MM.1S (cell line): ENCODE results near the gene IL17RE.

Experiments used
- DNase-seq: peaks from one replicate; pipeline ENCODE4 v3.0.0-alpha.2; 2015
- H2AFZ ChIP-seq: fragments of 300-600 bp; sonication (generic); 2 replicates; pipeline ENCODE4 v1.6.0; 2016; ENCODE audit warnings: antibody characterized with exemption, low read length
- H3F3A ChIP-seq: fragments of 300-600 bp; sonication (generic); 2 replicates; pipeline ENCODE4 v1.6.1; 2016; ENCODE audit warnings: mild to moderate bottlenecking, antibody characterized with exemption, low read length, moderate library complexity, mixed read lengths; ENCODE audit not compliant: insufficient read depth
- H3K27ac ChIP-seq: fragments of 300-600 bp; sonication (generic); 2 replicates; pipeline ENCODE4 v1.5.1; 2016; ENCODE audit warnings: mild to moderate bottlenecking, low read length
- H3K27me3 ChIP-seq: fragments of 300-600 bp; sonication (generic); replicated peaks from 2 replicates; pipeline ENCODE4 v1.6.0; 2016; ENCODE audit warnings: low read length; ENCODE audit not compliant: insufficient read depth
- H3K36me3 ChIP-seq: fragments of 300-600 bp; sonication (generic); replicated peaks from 2 replicates; pipeline ENCODE4 v1.6.1; 2016; ENCODE audit warnings: mild to moderate bottlenecking, low read length, mixed read lengths; ENCODE audit not compliant: insufficient read depth
- H3K4me1 ChIP-seq: fragments of 300-600 bp; sonication (generic); 2 replicates; pipeline ENCODE4 v1.6.1; 2016; ENCODE audit warnings: low read length, mixed read lengths
- H3K4me2 ChIP-seq: fragments of 300-600 bp; sonication (generic); 2 replicates; pipeline ENCODE4 v1.6.0; 2016; ENCODE audit warnings: low read depth, low read length
- H3K4me3 ChIP-seq: fragments of 300-600 bp; sonication (generic); 2 replicates; pipeline ENCODE4 v1.5.1; 2016; ENCODE audit warnings: low read length, mixed read lengths
- H3K79me2 ChIP-seq: fragments of 300-600 bp; sonication (generic); 2 replicates; pipeline ENCODE4 v1.6.1; 2016; ENCODE audit warnings: mixed run types, low read length, mixed read lengths
- H3K9ac ChIP-seq: fragments of 300-600 bp; sonication (generic); 2 replicates; pipeline ENCODE4 v1.6.1; 2016; ENCODE audit warnings: low read length, mixed read lengths
- H3K9me2 ChIP-seq: fragments of 300-600 bp; sonication (generic); replicated peaks from 2 replicates; pipeline ENCODE4 v1.6.1; 2016; ENCODE audit warnings: mild to moderate bottlenecking, low read length, mixed read lengths; ENCODE audit not compliant: insufficient read depth
- H3K9me3 ChIP-seq: fragments of 300-600 bp; sonication (generic); replicated peaks from 2 replicates; pipeline ENCODE4 v1.6.1; 2016; ENCODE audit warnings: mild to moderate bottlenecking, low read length, mixed read lengths; ENCODE audit not compliant: insufficient read depth
- H4K20me1 ChIP-seq: fragments of 300-600 bp; sonication (generic); 2 replicates; pipeline ENCODE4 v1.6.1; 2016; ENCODE audit warnings: mild to moderate bottlenecking, low read length, moderate library complexity, mixed read lengths; ENCODE audit not compliant: insufficient read depth
- EZH2 ChIP-seq: fragments of 300-600 bp; sonication (generic); optimal IDR thresholded peaks from 2 replicates; pipeline ENCODE3; 2017; ENCODE audit warnings: low read depth, mild to moderate bottlenecking, antibody characterized with exemption, low read length, mixed read lengths
- EZH2phosphoT487 ChIP-seq: fragments of 300-600 bp; sonication (generic); IDR thresholded peaks from 2 replicates; pipeline ENCODE4 v1.6.1; 2018; ENCODE audit warnings: antibody characterized with exemption, low read length
- TF ChIP-seq, protein P1 (sequence below): fragments of 300-600 bp; sonication (generic); IDR thresholded peaks from 2 replicates; pipeline ENCODE4 v1.5.1; 2016; ENCODE audit warnings: antibody characterized with exemption, low read length, mixed read lengths

IL17RE gene

DNA sequence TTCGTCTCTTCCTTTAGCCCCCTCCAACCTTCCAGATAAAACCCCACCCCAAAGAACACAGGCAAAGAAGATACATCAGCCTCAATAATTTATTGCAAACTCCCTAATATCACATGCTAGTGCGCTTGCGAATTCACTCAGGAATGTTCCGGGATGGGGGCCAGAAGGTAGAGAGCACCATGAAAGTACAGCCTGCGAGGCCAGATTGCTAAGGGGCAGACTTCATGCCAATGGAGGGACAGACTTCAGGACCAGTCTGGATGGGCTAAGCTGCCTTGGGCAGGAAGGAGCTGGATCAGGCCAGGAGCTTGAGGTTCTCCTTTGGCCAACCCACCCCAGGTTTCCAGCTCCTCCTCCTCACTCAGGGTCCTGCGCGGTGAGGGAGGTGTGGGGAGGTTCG lies 36.0 kb upstream of the IL17RE start:
- no peaks in the 10 kb centered on the region for H3K9me2 ChIP-seq
- no peaks in the 10 kb centered on the region for H3K36me3 ChIP-seq
- TF ChIP-seq EZH2phosphoT487 (no peak), EZH2 (no peak)
- TF ChIP-seq, protein P1, sequence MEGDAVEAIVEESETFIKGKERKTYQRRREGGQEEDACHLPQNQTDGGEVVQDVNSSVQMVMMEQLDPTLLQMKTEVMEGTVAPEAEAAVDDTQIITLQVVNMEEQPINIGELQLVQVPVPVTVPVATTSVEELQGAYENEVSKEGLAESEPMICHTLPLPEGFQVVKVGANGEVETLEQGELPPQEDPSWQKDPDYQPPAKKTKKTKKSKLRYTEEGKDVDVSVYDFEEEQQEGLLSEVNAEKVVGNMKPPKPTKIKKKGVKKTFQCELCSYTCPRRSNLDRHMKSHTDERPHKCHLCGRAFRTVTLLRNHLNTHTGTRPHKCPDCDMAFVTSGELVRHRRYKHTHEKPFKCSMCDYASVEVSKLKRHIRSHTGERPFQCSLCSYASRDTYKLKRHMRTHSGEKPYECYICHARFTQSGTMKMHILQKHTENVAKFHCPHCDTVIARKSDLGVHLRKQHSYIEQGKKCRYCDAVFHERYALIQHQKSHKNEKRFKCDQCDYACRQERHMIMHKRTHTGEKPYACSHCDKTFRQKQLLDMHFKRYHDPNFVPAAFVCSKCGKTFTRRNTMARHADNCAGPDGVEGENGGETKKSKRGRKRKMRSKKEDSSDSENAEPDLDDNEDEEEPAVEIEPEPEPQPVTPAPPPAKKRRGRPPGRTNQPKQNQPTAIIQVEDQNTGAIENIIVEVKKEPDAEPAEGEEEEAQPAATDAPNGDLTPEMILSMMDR, result no peak
- no peak overlapping the region for H3K9ac ChIP-seq
- H3F3A ChIP-seq, result no peaks in the 10 kb centered on the region
- DNase-seq, result no peak
- H3K9me3 ChIP-seq, result no peaks in the 10 kb centered on the region
- H4K20me1 ChIP-seq, result no peaks in the 10 kb centered on the region
- no peaks in the 10 kb centered on the region for H3K27me3 ChIP-seq
- H2AFZ ChIP-seq, result no peak overlapping the region
- no peak overlapping the region for H3K4me3 ChIP-seq
- H3K4me2 ChIP-seq, result no peak overlapping the region
- H3K4me1 ChIP-seq, result no peaks in the 10 kb centered on the region
- H3K27ac ChIP-seq, result no peak overlapping the region
- H3K79me2 ChIP-seq, result no peaks in the 10 kb centered on the region

DNA sequence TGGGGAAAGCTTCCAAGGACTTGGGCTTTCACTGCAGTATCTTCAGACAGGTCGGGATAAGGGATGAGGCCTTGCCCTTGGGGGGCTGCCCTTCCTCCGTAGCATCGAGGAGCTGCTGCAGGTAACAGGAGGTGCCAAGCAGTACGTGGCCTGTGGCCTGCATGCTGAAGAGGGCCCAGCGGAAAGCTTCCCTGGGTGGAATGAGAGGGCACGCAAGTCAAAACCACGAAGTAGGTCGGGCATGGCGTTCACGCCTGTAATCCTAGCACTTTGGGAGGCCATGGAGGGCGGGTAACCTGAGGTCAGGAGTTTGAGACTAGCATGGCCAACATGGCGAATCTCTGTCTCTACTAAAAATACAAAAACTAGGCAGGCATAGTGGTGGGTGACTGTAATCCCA lies 35.5 kb upstream of the IL17RE start:
- no peak overlapping the region for H3K4me2 ChIP-seq
- no peaks in the 10 kb centered on the region for H3K79me2 ChIP-seq
- no peak overlapping the region for H3K4me3 ChIP-seq
- no peak overlapping the region for H3K27ac ChIP-seq
- H3K9me2 ChIP-seq, result no peaks in the 10 kb centered on the region
- no peak for DNase-seq
- no peaks in the 10 kb centered on the region for H3F3A ChIP-seq
- no peaks in the 10 kb centered on the region for H3K36me3 ChIP-seq
- no peak overlapping the region for H3K9ac ChIP-seq
- H2AFZ ChIP-seq, result no peak overlapping the region
- H3K9me3 ChIP-seq, result no peaks in the 10 kb centered on the region
- no peaks in the 10 kb centered on the region for H4K20me1 ChIP-seq
- H3K4me1 ChIP-seq, result no peaks in the 10 kb centered on the region
- TF ChIP-seq, protein P1, result no peak
- TF ChIP-seq EZH2 (no peak), EZH2phosphoT487 (no peak)
- no peaks in the 10 kb centered on the region for H3K27me3 ChIP-seq

DNA sequence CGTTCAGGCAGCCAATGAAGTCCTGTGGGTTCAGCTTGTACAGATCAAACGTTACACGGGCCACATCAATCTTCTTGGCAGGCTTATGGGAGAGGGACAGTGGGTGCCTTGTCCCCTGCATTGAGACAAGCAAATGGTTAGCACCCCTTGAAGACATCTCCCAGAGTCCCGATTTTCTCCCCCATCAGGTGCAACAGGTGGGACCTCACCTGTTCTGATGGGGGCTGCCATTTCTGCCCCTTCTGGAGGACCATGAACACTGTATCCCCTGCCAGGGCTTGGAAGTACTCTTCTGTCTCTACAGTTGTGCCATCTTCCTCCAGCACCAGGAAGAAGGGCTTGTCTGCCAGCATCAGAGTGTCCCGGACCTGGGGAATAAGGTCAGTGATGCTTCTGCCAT lies 32.7 kb upstream of the IL17RE start:
- H3K27me3 ChIP-seq, result no peaks in the 10 kb centered on the region
- H3K36me3 ChIP-seq, result no peaks in the 10 kb centered on the region
- TF ChIP-seq, protein P1, result no peak
- TF ChIP-seq EZH2 (no peak), EZH2phosphoT487 (no peak)
- H3K9me3 ChIP-seq, result no peaks in the 10 kb centered on the region
- H3K9me2 ChIP-seq, result no peaks in the 10 kb centered on the region
- DNase-seq, result no peak
- H4K20me1 ChIP-seq, result no peaks in the 10 kb centered on the region
- no peaks in the 10 kb centered on the region for H3F3A ChIP-seq
- no peak overlapping the region for H3K4me3 ChIP-seq
- H3K4me1 ChIP-seq, result no peaks in the 10 kb centered on the region
- no peak overlapping the region for H3K4me2 ChIP-seq
- no peak overlapping the region for H2AFZ ChIP-seq
- no peak overlapping the region for H3K27ac ChIP-seq
- no peak overlapping the region for H3K9ac ChIP-seq
- no peaks in the 10 kb centered on the region for H3K79me2 ChIP-seq
